BJ (cell line): Measurements from ENCODE around the gene MRO. TPM values are rescaled to one million over a fixed set of nuclear protein-coding genes. Genes with fewer than 3 reads are reported as not detected.

Experiments used
- CTCF ChIA-PET: fragments of 350-600 bp; formaldehyde crosslinking; extraction: SDS; loops from one replicate; lab custom pipeline; 2021; ENCODE audit warnings: antibody characterized with exemption, inconsistent platforms; lab: Yijun Ruan, JAX
- POLR2A ChIA-PET: fragments of 300-600 bp; sonication (Branson Sonifier 250); formaldehyde crosslinking; extraction: SDS; loops from one replicate; lab custom pipeline; 2021; ENCODE audit warnings: antibody characterized with exemption; lab: Charles Lee
- DNase-seq: peaks from one replicate; pipeline ENCODE4 v3.0.0-alpha.2; 2011; ENCODE audit warnings: low read depth
- H3K27me3 ChIP-seq: 2 replicates; pipeline ENCODE4 v1.6.0; 2011; ENCODE audit warnings: low read length; ENCODE audit not compliant: control insufficient read depth, insufficient read depth
- H3K36me3 ChIP-seq: 2 replicates; pipeline ENCODE4 v1.5.1; 2011; ENCODE audit warnings: low read length; ENCODE audit not compliant: control insufficient read depth, insufficient read depth
- H3K4me3 ChIP-seq: 2 replicates; pipeline ENCODE4 v1.5.1; 2011; ENCODE audit warnings: low read depth, mild to moderate bottlenecking, control low read depth, low read length
- polyA plus RNA-seq: library from polyadenylated mRNA; depleted of rRNA; stranded (reverse); fragments of >200 nt; gene quantifications from 2 replicates; pipeline ENCODE4 v1.2.3, GENCODE V29; 2011
- TF ChIP-seq, protein P1 (sequence below): IDR thresholded peaks from 2 replicates; pipeline ENCODE4 v1.5.1; 2011; ENCODE audit warnings: low read depth, mild to moderate bottlenecking, control low read depth, inconsistent platforms, low read length, moderate library complexity; ENCODE audit not compliant: insufficient read depth

Gene MRO
- polyA plus RNA-seq, 1 experiment = not detected

DNA sequence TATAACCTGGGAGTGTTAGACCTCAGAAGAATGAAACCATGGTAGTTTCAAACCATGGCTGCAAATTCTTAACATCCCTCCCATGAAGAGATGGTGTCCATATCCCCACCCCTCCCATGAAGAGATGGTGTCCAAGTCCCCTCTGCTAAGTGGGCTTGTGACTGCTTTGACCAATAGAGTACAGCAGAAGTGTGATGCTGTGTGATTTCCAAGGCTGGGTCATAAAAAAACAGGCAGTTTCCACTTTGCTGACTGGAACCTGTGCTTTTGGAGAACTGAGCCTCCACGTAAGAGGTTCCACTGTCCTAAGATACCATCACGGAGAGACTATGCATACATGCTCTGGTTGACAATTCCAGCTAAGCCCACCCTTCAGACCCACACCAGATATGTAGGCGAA lies 65.5 kb downstream of the MRO start:
- CTCF ChIA-PET = no interaction called here
- TF ChIP-seq, protein P1, sequence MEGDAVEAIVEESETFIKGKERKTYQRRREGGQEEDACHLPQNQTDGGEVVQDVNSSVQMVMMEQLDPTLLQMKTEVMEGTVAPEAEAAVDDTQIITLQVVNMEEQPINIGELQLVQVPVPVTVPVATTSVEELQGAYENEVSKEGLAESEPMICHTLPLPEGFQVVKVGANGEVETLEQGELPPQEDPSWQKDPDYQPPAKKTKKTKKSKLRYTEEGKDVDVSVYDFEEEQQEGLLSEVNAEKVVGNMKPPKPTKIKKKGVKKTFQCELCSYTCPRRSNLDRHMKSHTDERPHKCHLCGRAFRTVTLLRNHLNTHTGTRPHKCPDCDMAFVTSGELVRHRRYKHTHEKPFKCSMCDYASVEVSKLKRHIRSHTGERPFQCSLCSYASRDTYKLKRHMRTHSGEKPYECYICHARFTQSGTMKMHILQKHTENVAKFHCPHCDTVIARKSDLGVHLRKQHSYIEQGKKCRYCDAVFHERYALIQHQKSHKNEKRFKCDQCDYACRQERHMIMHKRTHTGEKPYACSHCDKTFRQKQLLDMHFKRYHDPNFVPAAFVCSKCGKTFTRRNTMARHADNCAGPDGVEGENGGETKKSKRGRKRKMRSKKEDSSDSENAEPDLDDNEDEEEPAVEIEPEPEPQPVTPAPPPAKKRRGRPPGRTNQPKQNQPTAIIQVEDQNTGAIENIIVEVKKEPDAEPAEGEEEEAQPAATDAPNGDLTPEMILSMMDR = no peak

DNA sequence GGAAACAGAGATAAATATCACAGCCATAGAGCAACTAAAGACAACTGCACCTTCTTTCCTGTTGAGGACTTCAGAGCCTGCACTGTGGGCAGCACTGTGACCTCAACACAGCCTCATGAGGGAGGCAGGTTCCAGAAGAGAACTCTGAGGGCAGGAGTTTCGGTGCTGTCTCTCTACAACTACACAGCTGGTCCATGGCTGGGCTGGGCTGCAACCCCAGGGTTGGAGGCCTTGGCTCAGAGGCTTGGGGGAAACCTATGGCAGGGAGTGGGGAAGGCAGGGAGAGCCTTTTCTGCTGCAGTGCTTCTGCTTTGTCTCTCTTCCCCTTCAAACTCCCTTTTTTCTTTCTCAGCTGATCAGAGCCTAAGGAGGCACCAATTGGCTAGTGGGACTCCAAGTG lies 66.5 kb downstream of the MRO start:
- TF ChIP-seq, protein P1 = no peak
- DNase-seq = no peak
- Histone ChIP-seq H3K36me3 (no peaks in the 10 kb centered on the region), H3K4me3 (no peak overlapping the region), H3K27me3 (no peaks in the 10 kb centered on the region)
- POLR2A ChIA-PET = no interaction called here
- CTCF ChIA-PET = no interaction called here

More for the DNA sequence above, 65.5 kb downstream of the MRO start:
- Histone ChIP-seq H3K27me3 (no peaks in the 10 kb centered on the region), H3K36me3 (no peaks in the 10 kb centered on the region), H3K4me3 (no peak overlapping the region)
- POLR2A ChIA-PET = no interaction called here
- DNase-seq = no peak

DNA sequence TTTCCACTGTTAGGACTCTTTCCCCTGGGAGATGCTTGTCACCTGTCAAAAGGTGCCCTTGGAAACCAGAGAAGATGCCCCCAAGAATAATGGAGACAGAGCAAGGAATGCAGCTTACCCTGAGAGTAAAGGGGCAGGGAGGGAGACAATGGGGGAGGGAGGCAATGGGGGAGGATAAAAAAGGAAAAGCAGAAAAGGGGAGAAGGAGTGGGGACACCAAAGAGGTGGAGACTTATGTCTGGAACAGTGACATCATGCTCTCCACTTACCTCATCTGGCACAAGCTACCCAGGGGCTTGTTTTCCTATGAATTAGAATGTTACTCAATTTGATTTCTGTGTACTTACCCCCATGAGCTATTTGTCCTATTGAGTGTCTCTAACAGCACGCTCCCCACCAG lies 67.9 kb downstream of the MRO start:
- Histone ChIP-seq H3K4me3 (no peak overlapping the region), H3K36me3 (no peaks in the 10 kb centered on the region), H3K27me3 (no peaks in the 10 kb centered on the region)
- ChIA-PET CTCF (interaction anchor here (0.7 kb wide), 1 partner anchor 16 kb away, joined by 3 read pairs; no protein-coding TSS in a partner anchor), POLR2A (no interaction called here)
- DNase-seq = no peak
- TF ChIP-seq, protein P1 = no peak

DNA sequence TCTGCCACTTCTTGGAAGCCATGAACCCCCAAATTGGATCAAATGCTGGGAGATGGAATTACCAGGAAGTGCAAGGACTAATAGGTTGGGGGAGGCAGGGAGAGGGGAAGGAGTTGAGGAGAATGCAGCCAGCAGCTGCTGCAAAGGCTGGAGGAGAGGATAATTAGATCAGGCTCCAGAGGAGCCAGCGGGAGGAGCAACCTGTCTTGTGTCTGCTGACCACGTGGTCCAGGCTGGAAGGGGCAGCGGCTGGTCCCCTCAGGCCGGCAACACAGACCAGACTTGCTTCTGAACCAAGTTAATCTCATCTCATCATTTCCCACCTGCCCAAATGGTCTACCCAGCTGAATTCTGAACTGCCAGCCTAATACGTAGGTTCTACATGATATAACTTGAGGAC lies 68.3 kb downstream of the MRO start:
- ChIA-PET POLR2A (no interaction called here), CTCF (interaction anchor here (0.7 kb wide), 1 partner anchor 15 kb away, joined by 3 read pairs; no protein-coding TSS in a partner anchor)
- H3K36me3 ChIP-seq = no peaks in the 10 kb centered on the region
- no peaks in the 10 kb centered on the region for H3K27me3 ChIP-seq
- TF ChIP-seq, protein P1 = no peak
- H3K4me3 ChIP-seq = no peak overlapping the region
- DNase-seq = no peak

DNA sequence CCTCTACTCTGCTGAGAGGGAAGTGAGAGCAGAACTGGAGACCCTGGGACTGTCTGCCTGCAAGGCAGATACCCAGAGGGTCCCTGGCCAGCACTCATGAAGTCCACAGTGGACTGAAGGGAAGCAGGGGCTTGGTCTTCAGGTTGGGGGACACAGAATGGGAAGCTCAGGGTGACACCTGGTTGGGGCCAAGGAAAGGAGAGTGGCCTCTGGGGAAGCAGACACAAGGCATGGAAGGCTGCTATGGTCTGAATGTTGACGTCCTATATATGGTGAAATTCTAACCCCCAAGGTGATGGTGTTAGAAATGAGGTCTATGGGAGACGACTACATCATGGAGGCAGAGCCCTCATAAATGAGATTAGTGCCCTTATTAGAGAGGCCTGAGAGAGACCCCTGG lies 69.3 kb downstream of the MRO start:
- no peak for DNase-seq
- ChIA-PET POLR2A (no interaction called here), CTCF (no interaction called here)

More for the DNA sequence above, 69.3 kb downstream of the MRO start:
- TF ChIP-seq, protein P1 = no peak
- Histone ChIP-seq H3K27me3 (no peaks in the 10 kb centered on the region), H3K36me3 (no peaks in the 10 kb centered on the region), H3K4me3 (no peak overlapping the region)
